Gastroesophageal sphincter (tissue), 4 donors: ENCODE data around the gene CMTM8. TPM values are rescaled to one million over a fixed set of nuclear protein-coding genes. Genes with fewer than 3 reads are reported as not detected.
A peak's percentile ranks its signal among the peaks of the same experiment; 100 is the strongest.
"Not testable (repeated sequence)": the region's sequence is repeated elsewhere in the genome, so short reads cannot be mapped to it uniquely, and the experiment has no call there.

Experiments used
- ATAC-seq: fragments of 150-250 bp; one replicate; pipeline ENCODE4 v1.9.1; 2016; ENCODE audit warnings: mild to moderate bottlenecking, moderate library complexity
- H3K27ac ChIP-seq, 4 donors: fragments of 200-600 bp; sonication (generic) in 3 of 4; 1 replicate in 3 of 4; 2 replicates in 1 of 4; pipeline ENCODE4 v1.5.1; 2016 to 2019
- H3K27me3 ChIP-seq: fragments of 200-600 bp; sonication (generic); one replicate; pipeline ENCODE4 v1.5.1; 2019
- H3K36me3 ChIP-seq, 2 donors: fragments of 200-600 bp; sonication (generic); one replicate each; pipeline ENCODE4 v1.5.1; 2019; ENCODE audit warnings: control low read depth in 1 of 2
- H3K4me1 ChIP-seq, 3 donors: fragments of 200-600 bp; sonication (generic); 1 replicate in 2 of 3; 2 replicates in 1 of 3; pipeline ENCODE4 v1.5.1; 2016 to 2019; ENCODE audit warnings: control low read depth in 2 of 3
- H3K4me3 ChIP-seq, 2 donors: fragments of 200-600 bp; sonication (generic); one replicate each; pipeline ENCODE4 v1.5.1; 2019; ENCODE audit warnings: mild to moderate bottlenecking in 1 of 2, moderate library complexity in 1 of 2
- H3K9me3 ChIP-seq, 3 donors: fragments of 200-600 bp; sonication (generic); one replicate each; pipeline ENCODE4 v1.5.1; 2017 to 2019; ENCODE audit warnings: control low read depth in 2 of 3
- CTCF ChIP-seq, 4 experiments: fragments of 200-600 bp in 2 of 4; fragments of 450-650 bp in 2 of 4; sonication (generic) in 1 of 4; IDR thresholded peaks; one replicate each; pipeline ENCODE4 v1.5.1; 2017 to 2019; ENCODE audit warnings: antibody characterized with exemption in 4 of 4, mild to moderate bottlenecking in 2 of 4, moderate library complexity in 2 of 4
- EP300 ChIP-seq: sonication (generic); formaldehyde crosslinking; IDR thresholded peaks from one replicate; pipeline ENCODE4 v1.6.1; 2017; ENCODE audit warnings: antibody characterized with exemption, mild to moderate bottlenecking
- POLR2A ChIP-seq, 2 donors: fragments of 450-650 bp; IDR thresholded peaks; one replicate each; pipeline ENCODE4 v1.6.1; 2017; ENCODE audit warnings: antibody characterized with exemption in 2 of 2, mild to moderate bottlenecking in 2 of 2, moderate library complexity in 1 of 2
- POLR2AphosphoS5 ChIP-seq: sonication (generic); formaldehyde crosslinking; IDR thresholded peaks from one replicate; pipeline ENCODE4 v1.6.1; 2017; ENCODE audit warnings: antibody characterized with exemption
- WGBS, 2 donors: methylation state at CpG; one replicate each; pipeline ENCODE4 v1.1.5; 2018; ENCODE audit warnings: low coverage in 1 of 2; 5-methylcytosine and 5-hydroxymethylcytosine counted together
- total RNA-seq, 4 donors: library from RNA; depleted of rRNA; stranded (reverse); fragments of >200 nt; gene quantifications; one replicate each; pipeline ENCODE4 v1.1.0, GENCODE V29; 2016

CMTM8 gene
- total RNA-seq, 4 donors from 2014 or later, result 1.2 to 3.1 (median 1.6) TPM

- WGBS, 2 donors, result 83% methylated on average over 1 of the region's 2 CpGs; no CpG with 5 or more reads in 1 of the 2 donors
- no peak for ATAC-seq
- Histone ChIP-seq H3K4me1 (no peaks in the 10 kb centered on the region), H3K36me3 (no peaks in the 10 kb centered on the region), H3K27me3 (no peaks in the 10 kb centered on the region), H3K4me3 (no peak overlapping the region), H3K9me3 (no peaks in the 10 kb centered on the region), H3K27ac (no peak overlapping the region)
- TF ChIP-seq POLR2A (IDR thresholded peaks at IDR 0.05) (no peak), EP300 (no peak), CTCF (IDR thresholded peaks at IDR 0.05) (no peak), POLR2AphosphoS5 (no peak)
Observed at GRCh38 chr3:32383136-32383711, 144.7 kb downstream of the CMTM8 start.

- 35 to 83% methylated on average over 1 to 4 of the region's 5 CpGs for WGBS, 2 donors
- TF ChIP-seq POLR2AphosphoS5 (no peak), EP300 (no peak)
- peak; percentile 60 for ATAC-seq
Observed at GRCh38 chr3:32384938-32385337, 146.5 kb downstream of the CMTM8 start.

GRCh38 chr3:32387512-32387911, 149.0 kb downstream of the CMTM8 start:
- ATAC-seq, result no peak
- H3K36me3 ChIP-seq, result no peaks in the 10 kb centered on the region
- H3K27ac ChIP-seq, result no peak overlapping the region
- no peaks in the 10 kb centered on the region for H3K9me3 ChIP-seq
- H3K4me1 ChIP-seq, result peaks cover 0 to 17% (median 0%) of the 10 kb centered on the region in 3 donors
- 100% methylated on average over 1 to 2 of the region's 2 CpGs for WGBS, 2 donors
- no peaks in the 10 kb centered on the region for H3K27me3 ChIP-seq
- no peak overlapping the region for H3K4me3 ChIP-seq
- no peak for TF ChIP-seq CTCF (IDR thresholded peaks at IDR 0.05)
- no peak for TF ChIP-seq EP300
- no peak for TF ChIP-seq POLR2AphosphoS5
- TF ChIP-seq POLR2A (IDR thresholded peaks at IDR 0.05), result no peak

More at GRCh38 chr3:32384938-32385337, 146.5 kb downstream of the CMTM8 start:
- Histone ChIP-seq H3K27ac (no peak overlapping the region), H3K27me3 (no peaks in the 10 kb centered on the region), H3K9me3 (no peaks in the 10 kb centered on the region), H3K36me3 (no peaks in the 10 kb centered on the region), H3K4me3 (no peak overlapping the region), H3K4me1 (no peaks in the 10 kb centered on the region)

GRCh38 chr3:32389577-32389976, 151.1 kb downstream of the CMTM8 start:
- H3K9me3 ChIP-seq, H3K27me3 ChIP-seq: not testable (repeated sequence)
- 90 to 100% methylated on average over 1 to 2 of the region's 2 CpGs for WGBS, 2 donors

GRCh38 chr3:32391643-32392535, 153.4 kb downstream of the CMTM8 start, which contains the start of gene CMTM7:
Gene CMTM7, plus strand, starts transcription at chr3:32391853. Its CDS starts 54 bp downstream, at chr3:32391907.
- Histone ChIP-seq H3K27me3 (no peaks in the 10 kb centered on the region), H3K36me3 (no peaks in the 10 kb centered on the region), H3K9me3 (no peaks in the 10 kb centered on the region), H3K27ac (peak within 1 kb of the TSS in 3 of 4 donors; percentile 68 to 83 (median 77)), H3K4me3 (peak within 1 kb of the TSS; percentile 43 to 80), H3K4me1 (peaks cover 0 to 23% (median 0%) of the 10 kb centered on the region in 3 donors)
- peak; percentile 23 for TF ChIP-seq POLR2AphosphoS5
- no peak for TF ChIP-seq EP300
- peak; percentile 52 to 58 for TF ChIP-seq POLR2A (IDR thresholded peaks at IDR 0.05)
- peak in 1 of 4 experiments; percentile 19 for TF ChIP-seq CTCF (IDR thresholded peaks at IDR 0.05)
- peak; percentile 88 for ATAC-seq
- WGBS, 2 donors, result 0% methylated on average over 5 of the region's 107 CpGs; no CpG with 5 or more reads in 1 of the 2 donors

More at GRCh38 chr3:32389577-32389976, 151.1 kb downstream of the CMTM8 start:
- not testable (repeated sequence) for H3K27ac ChIP-seq, H3K36me3 ChIP-seq, H3K4me3 ChIP-seq, ATAC-seq
- peaks cover 0 to 23% (median 0%) of the 10 kb centered on the region in 3 donors for H3K4me1 ChIP-seq
